Smooth muscle cell (in vitro differentiated cells): ENCODE results near the gene VAMP5. TPM values are rescaled to one million over a fixed set of nuclear protein-coding genes. Genes with fewer than 3 reads are reported as not detected.

Experiments used
- DNase-seq: peaks from one replicate; lab custom pipeline; 2025; ENCODE audit not compliant: unreplicated experiment; lab: John Stamatoyannopoulos, UW
- H2AFZ ChIP-seq: fragments of 200-600 bp; sonication (generic); 2 replicates; pipeline ENCODE4 v1.6.0; 2016; ENCODE audit warnings: antibody characterized with exemption, low read depth, mild to moderate bottlenecking
- H3F3A ChIP-seq: fragments of 200-600 bp; sonication (generic); 2 replicates; pipeline ENCODE4 v1.6.0; 2017; ENCODE audit warnings: antibody characterized with exemption, low read depth
- H3K27ac ChIP-seq: fragments of 200-600 bp; sonication (generic); 2 replicates; pipeline ENCODE4 v1.5.1; 2016; ENCODE audit warnings: low read depth, mild to moderate bottlenecking
- H3K27me3 ChIP-seq: fragments of 200-600 bp; sonication (generic); 2 replicates; pipeline ENCODE4 v1.6.1; 2016; ENCODE audit warnings: low read depth, mild to moderate bottlenecking
- H3K36me3 ChIP-seq: fragments of 200-600 bp; sonication (generic); 2 replicates; pipeline ENCODE4 v1.5.1; 2016; ENCODE audit warnings: low read depth
- H3K4me1 ChIP-seq: fragments of 200-600 bp; sonication (generic); 2 replicates; pipeline ENCODE4 v1.5.1; 2016; ENCODE audit warnings: low read depth
- H3K4me2 ChIP-seq: fragments of 200-600 bp; sonication (generic); 2 replicates; pipeline ENCODE4 v1.6.0; 2016; ENCODE audit warnings: mild to moderate bottlenecking
- H3K4me3 ChIP-seq: fragments of 200-600 bp; sonication (generic); 2 replicates; pipeline ENCODE4 v1.5.1; 2016; ENCODE audit warnings: mild to moderate bottlenecking
- H3K79me2 ChIP-seq: fragments of 200-600 bp; sonication (generic); 2 replicates; pipeline ENCODE4 v1.6.0; 2016; ENCODE audit warnings: low read depth, mild to moderate bottlenecking
- H3K9ac ChIP-seq: fragments of 200-600 bp; sonication (generic); 2 replicates; pipeline ENCODE4 v1.6.0; 2016; ENCODE audit warnings: low read depth
- H3K9me3 ChIP-seq: fragments of 200-600 bp; sonication (generic); replicated peaks from 2 replicates; pipeline ENCODE4 v1.5.1; 2016; ENCODE audit warnings: low read depth
- H4K20me1 ChIP-seq: fragments of 200-600 bp; sonication (generic); 2 replicates; pipeline ENCODE4 v1.6.0; 2016; ENCODE audit warnings: low read depth
- CTCF ChIP-seq: fragments of 200-600 bp; sonication (generic); IDR thresholded peaks from 2 replicates; pipeline ENCODE4 v1.5.1; 2017; ENCODE audit warnings: borderline replicate concordance, mild to moderate bottlenecking, antibody characterized with exemption; ENCODE audit not compliant: insufficient read depth, poor library complexity, severe bottlenecking
- WGBS: methylation state at CpG from one replicate; pipeline ENCODE4 v1.1.7; 2016; ENCODE audit warnings: low lambda C conversion rate; 5-methylcytosine and 5-hydroxymethylcytosine counted together
- polyA plus RNA-seq: library from polyadenylated mRNA; unstranded; fragments of >200 nt; fragmentation: Nextera tagmentation; extraction: Ambion mirVana; gene quantifications from 2 replicates; pipeline ENCODE4 v1.2.1, GENCODE V29; 2016
- total RNA-seq: library from RNA; depleted of rRNA; stranded (reverse); fragments of >200 nt; gene quantifications from 2 replicates; pipeline ENCODE4 v1.2.3, GENCODE V29; 2014

Gene VAMP5
- total and polyA plus RNA-seq, 2 experiments from 2014 or later = 6.6 to 35.9 TPM

GRCh38 chr2:85551698-85552678 is 32.2 kb upstream of the VAMP5 start:
- peak; percentile 21 for DNase-seq
- Histone ChIP-seq H3K4me3 (no peak overlapping the region), H3K4me2 (no peak overlapping the region), H3K4me1 (no peaks in the 10 kb centered on the region), H3K27ac (no peak overlapping the region), H3K9me3 (no peaks in the 10 kb centered on the region), H2AFZ (no peak overlapping the region), H4K20me1 (peaks cover 4% of the 10 kb centered on the region), H3K36me3 (peaks cover under 1% of the 10 kb centered on the region), H3F3A (peaks cover 30% of the 10 kb centered on the region), H3K27me3 (no peaks in the 10 kb centered on the region), H3K79me2 (peaks cover 4% of the 10 kb centered on the region), H3K9ac (no peak overlapping the region)
- TF ChIP-seq CTCF = peak; percentile 92
- WGBS = 80% methylated on average over 9 of the region's 9 CpGs

- H3K27me3 ChIP-seq = no peaks in the 10 kb centered on the region
- H4K20me1 ChIP-seq = peaks cover 9% of the 10 kb centered on the region
- no peak overlapping the region for H3K9ac ChIP-seq
- no peak for DNase-seq
- no peak for TF ChIP-seq CTCF
- H2AFZ ChIP-seq = no peak overlapping the region
- H3K36me3 ChIP-seq = peaks cover 3% of the 10 kb centered on the region
- no peaks in the 10 kb centered on the region for H3K9me3 ChIP-seq
- H3K27ac ChIP-seq = no peak overlapping the region
- peaks cover 9% of the 10 kb centered on the region for H3K79me2 ChIP-seq
- H3F3A ChIP-seq = peaks cover 29% of the 10 kb centered on the region
- H3K4me2 ChIP-seq = no peak overlapping the region
- no peaks in the 10 kb centered on the region for H3K4me1 ChIP-seq
- no peak overlapping the region for H3K4me3 ChIP-seq
- 97% methylated on average over 6 of the region's 6 CpGs for WGBS
Measured at GRCh38 chr2:85553184-85553583, 31.0 kb upstream of the VAMP5 start.

DNA sequence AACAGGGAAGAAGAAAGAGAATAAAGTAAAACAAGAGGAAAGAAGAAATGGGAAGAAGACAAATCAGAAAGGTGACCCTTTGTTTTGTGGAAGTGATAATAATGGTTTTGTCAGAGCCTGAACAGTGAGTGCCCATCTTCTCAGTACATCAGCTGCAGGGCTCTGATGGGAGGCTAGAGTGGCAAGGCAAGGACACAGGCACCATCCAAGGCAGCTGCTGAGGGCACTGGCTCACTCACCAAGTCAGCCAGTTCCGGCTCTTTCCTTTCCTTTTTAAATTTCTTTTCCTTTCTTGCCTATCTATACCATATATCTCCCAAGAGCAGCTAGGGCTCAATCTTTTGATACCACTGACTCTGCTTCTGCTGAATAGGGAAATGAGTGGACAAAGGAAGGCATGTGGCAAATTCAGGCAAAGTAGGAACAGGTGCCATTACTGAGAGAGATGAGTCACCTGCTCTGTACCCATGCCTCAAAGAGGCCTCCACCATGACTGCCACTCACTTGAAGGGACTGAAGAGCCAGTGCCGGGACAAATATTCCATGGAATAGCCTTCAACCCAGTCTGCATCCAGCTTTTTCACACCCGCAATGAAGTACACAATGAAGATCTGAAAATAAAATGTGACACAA is 29.1 kb upstream of the VAMP5 start:
- no peak for TF ChIP-seq CTCF
- H3K4me2 ChIP-seq = no peak overlapping the region
- no peaks in the 10 kb centered on the region for H3K27me3 ChIP-seq
- peaks cover 11% of the 10 kb centered on the region for H4K20me1 ChIP-seq
- peaks cover 12% of the 10 kb centered on the region for H3F3A ChIP-seq
- DNase-seq = no peak
- 99% methylated on average over 3 of the region's 3 CpGs for WGBS
- no peak overlapping the region for H2AFZ ChIP-seq
- peaks cover 3% of the 10 kb centered on the region for H3K4me1 ChIP-seq
- H3K9me3 ChIP-seq = no peaks in the 10 kb centered on the region
- H3K27ac ChIP-seq = no peak overlapping the region
- peaks cover 3% of the 10 kb centered on the region for H3K36me3 ChIP-seq
- H3K4me3 ChIP-seq = no peak overlapping the region
- no peak overlapping the region for H3K9ac ChIP-seq
- H3K79me2 ChIP-seq = peaks cover 28% of the 10 kb centered on the region
